ENCODE results near the gene PRKG1. TPM values are rescaled to one million over a fixed set of nuclear protein-coding genes. Genes with fewer than 3 reads are reported as not detected.
A peak's percentile ranks its signal among the peaks of the same experiment; 100 is the strongest.

Gene PRKG1
- total RNA-seq, 1 experiment from 2014 or later, result 10.4 TPM

- H3K9ac ChIP-seq (ENCODE audit: extremely low read depth, insufficient read length, low read length), result no peak overlapping the region
- no peak overlapping the region for H3K4ac ChIP-seq (ENCODE audit: low read depth, low read length)
- H3T11ph ChIP-seq (ENCODE audit: low read length), result no peak overlapping the region
- no peak overlapping the region for H3K27ac ChIP-seq (ENCODE audit: insufficient read length, low read depth, low read length)
- H3K18ac ChIP-seq (ENCODE audit: insufficient read length, low read depth, low read length), result no peak overlapping the region
- H3K79me2 ChIP-seq (ENCODE audit: insufficient read depth, low read length), result no peaks in the 10 kb centered on the region
- H3K14ac ChIP-seq (ENCODE audit: insufficient read depth, low read length), result no peak overlapping the region
- H2BK5ac ChIP-seq (ENCODE audit: insufficient read length, low read length), result no peak overlapping the region
- no peak overlapping the region for H4K91ac ChIP-seq (ENCODE audit: insufficient read length, low read depth, low read length)
- no peaks in the 10 kb centered on the region for H3K23me2 ChIP-seq (ENCODE audit: insufficient read length, low read depth, low read length, poor library complexity, severe bottlenecking)
- H3K4me1 Mint-ChIP-seq, result peaks cover 11 to 14% of the 10 kb centered on the region in 2 experiments
- H3K27me3 ChIP-seq (ENCODE audit: insufficient read depth, low read length), result no peaks in the 10 kb centered on the region
- H2BK15ac ChIP-seq (ENCODE audit: low read depth, low read length), result no peak overlapping the region
- no peak overlapping the region for H4K5ac ChIP-seq (ENCODE audit: insufficient read length, low read depth, low read length)
- no peaks in the 10 kb centered on the region for H3K79me1 ChIP-seq (ENCODE audit: insufficient read depth, low read depth, low read length, poor library complexity, severe bottlenecking)
- no peaks in the 10 kb centered on the region for H3K27me3 Mint-ChIP-seq (ENCODE audit: low read depth)
- WGBS (ENCODE audit: extremely low coverage, insufficient read length, low lambda C conversion rate), result no CpG with 5 or more reads among the region's 9 CpGs
- H2BK120ac ChIP-seq (ENCODE audit: low read depth, low read length, poor library complexity, severe bottlenecking), result no peak overlapping the region
- no peak overlapping the region for H4K8ac ChIP-seq (replicated peaks; ENCODE audit: insufficient read length, low read depth, low read length)
- peaks cover 3% of the 10 kb centered on the region; the same call in 1 of the 2 replicates for H3K4me1 ChIP-seq (ENCODE audit: insufficient read depth, low read length)
- H3K9me3 ChIP-seq (ENCODE audit: control insufficient read depth, low read depth, low read length), result no peaks in the 10 kb centered on the region
- H3K27ac Mint-ChIP-seq, result no peak overlapping the region
- H2BK12ac ChIP-seq (ENCODE audit: insufficient read length, low read depth, low read length), result no peak overlapping the region
- no peak for DNase-seq
- H3K9me3 Mint-ChIP-seq, result peaks cover 3 to 4% of the 10 kb centered on the region in 2 experiments; a peak in 3 of 5 replicates
- no peak overlapping the region for H2BK20ac ChIP-seq (ENCODE audit: low read depth, low read length, poor library complexity, severe bottlenecking)
- no peak overlapping the region for H3K23ac ChIP-seq (ENCODE audit: insufficient read length, low read depth, low read length)
- H3K36me3 Mint-ChIP-seq (ENCODE audit: insufficient read depth in 1 of 3, low read depth in 3 of 3), result peaks cover 4 to 6% (median 6%) of the 10 kb centered on the region in 3 experiments; a peak in 6 of 7 replicates
- H3K56ac ChIP-seq (ENCODE audit: insufficient read length, low read depth, low read length), result no peak overlapping the region
- no peaks in the 10 kb centered on the region for H4K20me1 ChIP-seq (ENCODE audit: control insufficient read depth, insufficient read depth, insufficient read length)
- no peak overlapping the region for H3K4me3 Mint-ChIP-seq
- H2AFZ ChIP-seq (ENCODE audit: low read length), result no peak overlapping the region
- H2AK5ac ChIP-seq (ENCODE audit: insufficient read length, low read length), result no peak overlapping the region
- H3K4me2 ChIP-seq (ENCODE audit: insufficient read depth, insufficient read length, low read length), result no peak overlapping the region
- TF ChIP-seq CTCF (conservative IDR thresholded peaks at IDR 0.05), result peak; percentile 21; the same call in 1 of the 3 replicates
These were observed 1031.0 kb downstream of the PRKG1 start for GRCh38 chr10:52105301-52105700.

Data from H9 (cell line).